Stimulated activated CD4-positive, alpha-beta T cell treated with anti-CD3 and anti-CD28 coated beads, TNF-alpha, amount 100 ng/mL, for 1 hour (primary cell): ENCODE results near the gene PPP1R15B.

Experiments used
- DNase-seq, 3 donors: peaks; one replicate each; pipeline ENCODE4 v3.0.0-alpha.2; 2020; ENCODE audit warnings: low read depth in 3 of 3, low spot score in 1 of 3

Gene PPP1R15B

GRCh38 chr1:204367956-204368355 lies 43.7 kb downstream of the PPP1R15B start:
- DNase-seq = no peak

GRCh38 chr1:204367193-204367858 lies 44.3 kb downstream of the PPP1R15B start:
- DNase-seq = no peak

- DNase-seq = no peak
Observed at GRCh38 chr1:204366759-204367158, 44.9 kb downstream of the PPP1R15B start.

- DNase-seq = peak; percentile 29 to 46 (median 46)
Observed at GRCh38 chr1:204363335-204364114, 48.1 kb downstream of the PPP1R15B start.

GRCh38 chr1:204362984-204363334 lies 48.7 kb downstream of the PPP1R15B start:
- no peak for DNase-seq

GRCh38 chr1:204361781-204362180 lies 49.8 kb downstream of the PPP1R15B start:
- DNase-seq = no peak

- DNase-seq = no peak
Observed at GRCh38 chr1:204361341-204361771, 50.3 kb downstream of the PPP1R15B start.

- no peak for DNase-seq
Observed at GRCh38 chr1:204360314-204360713, 51.3 kb downstream of the PPP1R15B start.

- no peak for DNase-seq
Observed at GRCh38 chr1:204359474-204360255, 52.0 kb downstream of the PPP1R15B start, which contains the start of gene PLEKHA6. PLEKHA6 (minus strand) TSS chr1:204359929; CDS start chr1:204273727, 86,202 bp downstream.

- no peak for DNase-seq
Observed at GRCh38 chr1:204359131-204359473, 52.5 kb downstream of the PPP1R15B start.

- no peak for DNase-seq
Observed at GRCh38 chr1:204358605-204359004, 53.0 kb downstream of the PPP1R15B start.

- no peak for DNase-seq
Observed at GRCh38 chr1:204357551-204358490, 53.8 kb downstream of the PPP1R15B start.

GRCh38 chr1:204356997-204357396 lies 54.6 kb downstream of the PPP1R15B start:
- DNase-seq = no peak

GRCh38 chr1:204355913-204356312 lies 55.7 kb downstream of the PPP1R15B start:
- DNase-seq = no peak

- DNase-seq = no peak
Observed at GRCh38 chr1:204354579-204354978, 57.0 kb downstream of the PPP1R15B start.
